GM23338 (cell line): ENCODE results near the gene ZNHIT1. TPM values are rescaled to one million over a fixed set of nuclear protein-coding genes. Genes with fewer than 3 reads are reported as not detected.

Experiments
- ATAC-seq: fragments of 200-7000 bp; cut with Tn5 transposase; 3 replicates; pipeline ENCODE4 v1.9.1; 2020
- DNase-seq: peaks from one replicate; pipeline ENCODE4 v3.0.0-alpha.2; 2015; ENCODE audit warnings: low spot score
- H2AFZ ChIP-seq: fragments of 200-600 bp; sonication (generic); 2 replicates; pipeline ENCODE4 v1.8.0; 2016; ENCODE audit warnings: antibody characterized with exemption, mild to moderate bottlenecking, moderate library complexity
- H3F3A ChIP-seq: fragments of 200-600 bp; sonication (generic); replicated peaks from 2 replicates; pipeline ENCODE4 v1.8.0; 2017; ENCODE audit warnings: antibody characterized with exemption, mixed run types, low read depth
- H3K27ac ChIP-seq: fragments of 200-600 bp; sonication (generic); 2 replicates; pipeline ENCODE4 v1.6.1; 2016; ENCODE audit warnings: low read depth
- H3K27me3 ChIP-seq: fragments of 200-600 bp; sonication (generic); 2 replicates; pipeline ENCODE4 v1.8.0; 2016; ENCODE audit warnings: mild to moderate bottlenecking, mixed run types, moderate library complexity; ENCODE audit not compliant: insufficient read depth
- H3K36me3 ChIP-seq: fragments of 200-600 bp; sonication (generic); 2 replicates; pipeline ENCODE4 v1.8.0; 2016; ENCODE audit warnings: mild to moderate bottlenecking; ENCODE audit not compliant: insufficient read depth
- H3K4me1 ChIP-seq: fragments of 200-600 bp; sonication (generic); 2 replicates; pipeline ENCODE4 v1.8.0; 2016; ENCODE audit warnings: mild to moderate bottlenecking, moderate library complexity; ENCODE audit not compliant: insufficient read depth
- H3K4me2 ChIP-seq: fragments of 200-600 bp; sonication (generic); 2 replicates; pipeline ENCODE4 v1.7.1; 2017; ENCODE audit warnings: mixed run types
- H3K4me3 ChIP-seq: fragments of 200-600 bp; sonication (generic); 2 replicates; pipeline ENCODE4 v1.6.1; 2016; ENCODE audit warnings: mixed run types
- H3K79me2 ChIP-seq: fragments of 200-600 bp; sonication (generic); replicated peaks from 2 replicates; pipeline ENCODE4 v1.8.0; 2017; ENCODE audit warnings: mild to moderate bottlenecking; ENCODE audit not compliant: insufficient read depth
- H3K9me2 ChIP-seq: fragments of 200-600 bp; sonication (generic); 2 replicates; pipeline ENCODE4 v1.8.0; 2017; ENCODE audit not compliant: insufficient read depth
- H4K20me1 ChIP-seq: fragments of 200-600 bp; sonication (generic); replicated peaks from 2 replicates; pipeline ENCODE4 v1.8.0; 2017; ENCODE audit warnings: mild to moderate bottlenecking; ENCODE audit not compliant: insufficient read depth
- H3K27ac Mint-ChIP-seq: 2 replicates; pipeline ENCODE4 v1.8.0; 2020; ENCODE audit warnings: inconsistent platforms, mild to moderate bottlenecking, moderate library complexity, mixed read lengths
- H3K27me3 Mint-ChIP-seq: 3 replicates; pipeline ENCODE4 v1.8.0; 2022; ENCODE audit warnings: low read depth, mild to moderate bottlenecking, moderate library complexity, mixed read lengths, inconsistent platforms; ENCODE audit not compliant: insufficient read depth, poor library complexity
- H3K36me3 Mint-ChIP-seq: 3 replicates; pipeline ENCODE4 v1.8.0; 2021; ENCODE audit warnings: low read depth, mild to moderate bottlenecking, inconsistent platforms, moderate library complexity, mixed read lengths
- H3K4me1 Mint-ChIP-seq: 3 replicates; pipeline ENCODE4 v1.8.0; 2020; ENCODE audit warnings: mild to moderate bottlenecking, inconsistent platforms, mixed read lengths
- H3K4me3 Mint-ChIP-seq: 3 replicates; pipeline ENCODE4 v1.8.0; 2021; ENCODE audit warnings: moderate library complexity, mild to moderate bottlenecking, inconsistent platforms, mixed read lengths
- H3K9me3 Mint-ChIP-seq: 3 replicates; pipeline ENCODE4 v1.8.0; 2020; ENCODE audit warnings: moderate library complexity, mild to moderate bottlenecking, inconsistent platforms, mixed read lengths
- ETS1 ChIP-seq: IDR thresholded peaks from 2 replicates; pipeline ENCODE4 v1.6.1; 2016; ENCODE audit warnings: antibody characterized with exemption
- JUNB ChIP-seq: IDR thresholded peaks from one replicate; pipeline ENCODE4 v1.6.1; 2016; ENCODE audit warnings: antibody characterized with exemption; ENCODE audit not compliant: unreplicated experiment
- NANOG ChIP-seq: IDR thresholded peaks from 2 replicates; pipeline ENCODE4 v1.6.1; 2016; ENCODE audit warnings: antibody characterized with exemption, borderline replicate concordance
- ZNF114 ChIP-seq: fragments of 250-450 bp; sonication (Bioruptor Pico); IDR thresholded peaks from 2 replicates; pipeline ENCODE4 v1.5.0; 2020; ENCODE audit warnings: mild to moderate bottlenecking, moderate library complexity
- ZNF462 ChIP-seq: fragments of 250-450 bp; sonication (Bioruptor Pico); IDR thresholded peaks from 2 replicates; pipeline ENCODE4 v1.5.0; 2020; ENCODE audit warnings: mild to moderate bottlenecking, moderate library complexity
- polyA plus RNA-seq: library from polyadenylated mRNA; unstranded; fragments of >200 nt; fragmentation: Nextera tagmentation; extraction: Ambion mirVana; gene quantifications from 2 replicates; pipeline ENCODE4 v1.2.1, GENCODE V29; 2016
- total RNA-seq: library from RNA; depleted of rRNA; stranded (reverse); fragments of >200 nt; shearing (Covaris generic); gene quantifications from 2 replicates; pipeline ENCODE4 v1.2.3, GENCODE V29; 2014

Gene ZNHIT1
- total and polyA plus RNA-seq, 2 experiments from 2014 or later = 64.6 to 113 TPM

GRCh38 chr7:101220295-101220694 is 2.3 kb downstream of the ZNHIT1 start (continued):
- TF ChIP-seq ZNF462 (CRISPR knock-in tag) = no peak

DNA sequence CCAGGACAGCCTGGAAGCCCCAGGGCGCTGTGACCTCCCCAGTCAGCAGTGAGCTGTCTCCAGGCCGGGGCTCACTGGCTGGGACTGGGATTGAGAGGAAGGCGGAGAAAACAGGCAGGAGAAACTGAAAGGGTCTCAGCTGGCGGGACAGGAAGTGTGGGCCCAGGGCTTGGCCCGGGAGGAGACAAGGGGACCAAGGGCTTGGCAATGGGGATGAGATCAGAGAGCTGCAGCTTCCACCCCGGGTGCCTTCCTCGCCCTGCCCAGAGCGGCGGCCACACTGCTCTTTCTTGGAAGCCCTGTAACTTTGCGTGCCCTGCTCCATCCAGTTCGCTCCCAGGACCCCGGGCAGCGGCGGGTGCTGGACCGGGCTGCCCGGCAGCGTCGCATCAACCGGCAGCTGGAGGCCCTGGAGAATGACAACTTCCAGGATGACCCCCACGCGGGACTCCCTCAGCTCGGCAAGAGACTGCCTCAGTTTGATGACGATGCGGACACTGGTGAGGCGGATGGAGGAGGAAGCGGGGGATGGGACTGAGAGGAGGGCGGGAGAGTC is 4.4 kb downstream of the ZNHIT1 start:
- H3K9me3 Mint-ChIP-seq = no peaks in the 10 kb centered on the region
- no peak for DNase-seq

More for the DNA sequence above, 4.4 kb downstream of the ZNHIT1 start:
- Histone ChIP-seq H3K79me2 (peaks cover 26% of the 10 kb centered on the region), H4K20me1 (peaks cover 4% of the 10 kb centered on the region; the same call in 1 of the 2 replicates), H3K36me3 (peaks cover 12% of the 10 kb centered on the region; the same call in 1 of the 2 replicates), H3F3A (no peaks in the 10 kb centered on the region), H3K27ac (no peak overlapping the region; the same call in 1 of the 2 replicates), H3K4me2 (0 out of 2 replicates have a peak overlapping the region, but pooled peaks have one; percentile 32), H3K9me2 (no peaks in the 10 kb centered on the region), H3K4me1 (peaks cover 5% of the 10 kb centered on the region), H2AFZ (no peak overlapping the region), H3K27me3 (no peaks in the 10 kb centered on the region), H3K4me3 (no peak overlapping the region)
- Mint-ChIP-seq H3K36me3 (peaks cover 36% of the 10 kb centered on the region), H3K4me1 (peaks cover 14% of the 10 kb centered on the region), H3K4me3 (no peak overlapping the region; the same call in 2 of the 3 replicates), H3K27me3 (peaks cover 13% of the 10 kb centered on the region), H3K27ac (no peak overlapping the region; the same call in 1 of the 2 replicates)
- ATAC-seq = no peak
- TF ChIP-seq NANOG = no peak
- TF ChIP-seq JUNB = no peak
- no peak for TF ChIP-seq ZNF114 (CRISPR knock-in tag)
- TF ChIP-seq ETS1 = no peak
